Globus pallidus (tissue), 1 donor: Measurements from ENCODE around the gene COQ7.
A peak's percentile ranks its signal among the peaks of the same experiment; 100 is the strongest.

Experiments used
- DNase-seq: peaks from one replicate; pipeline ENCODE4 v3.0.0-alpha.2; 2015; ENCODE audit warnings: low spot score

The COQ7 gene

DNA sequence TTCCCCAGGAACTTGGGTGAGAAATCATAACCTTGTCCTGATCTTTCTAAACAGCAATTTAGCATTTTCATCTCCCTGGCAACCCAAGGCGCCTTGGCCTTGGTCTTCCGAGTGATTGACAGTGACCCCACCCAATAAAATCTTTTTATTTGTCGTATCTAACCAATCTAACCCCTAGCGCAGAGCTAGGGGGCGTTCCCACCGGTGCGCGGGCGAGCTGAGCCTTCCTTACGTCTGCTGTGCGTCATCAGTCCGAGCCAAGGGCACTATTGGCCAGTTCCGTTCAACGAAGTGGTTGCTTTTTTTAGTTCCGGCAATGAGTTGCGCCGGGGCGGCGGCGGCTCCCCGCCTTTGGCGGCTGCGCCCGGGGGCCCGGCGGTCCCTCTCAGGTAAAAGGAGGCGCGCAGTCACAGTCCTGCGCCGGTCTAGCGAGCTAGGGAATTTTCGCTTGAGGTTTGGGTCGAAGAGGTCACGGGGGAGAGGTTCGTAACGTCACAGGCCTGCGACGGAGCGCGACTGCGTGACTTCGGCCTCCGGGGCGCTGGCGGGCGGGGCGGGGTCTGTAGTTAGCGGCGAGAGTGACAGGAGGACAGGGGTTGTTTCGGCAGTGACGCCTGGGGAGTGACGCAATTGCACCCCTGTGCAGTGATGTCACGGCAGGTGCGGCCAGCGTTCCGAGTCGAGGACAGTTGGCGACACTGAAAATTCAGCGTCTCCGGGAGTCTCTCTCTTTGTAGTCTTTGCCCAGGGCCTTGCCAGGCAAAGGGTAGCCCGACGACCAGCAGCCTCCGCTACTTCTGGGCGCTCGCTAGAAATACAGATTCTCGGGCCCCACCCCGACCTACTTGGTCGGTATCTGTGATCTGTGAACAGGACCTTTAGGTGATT lies at the start of gene COQ7:
Gene COQ7, plus strand, starts transcription at position 266 of the 888 bp plus-strand sequence. Its CDS starts 51 bp downstream, at position 317.
- peak; percentile 99 for DNase-seq

DNA sequence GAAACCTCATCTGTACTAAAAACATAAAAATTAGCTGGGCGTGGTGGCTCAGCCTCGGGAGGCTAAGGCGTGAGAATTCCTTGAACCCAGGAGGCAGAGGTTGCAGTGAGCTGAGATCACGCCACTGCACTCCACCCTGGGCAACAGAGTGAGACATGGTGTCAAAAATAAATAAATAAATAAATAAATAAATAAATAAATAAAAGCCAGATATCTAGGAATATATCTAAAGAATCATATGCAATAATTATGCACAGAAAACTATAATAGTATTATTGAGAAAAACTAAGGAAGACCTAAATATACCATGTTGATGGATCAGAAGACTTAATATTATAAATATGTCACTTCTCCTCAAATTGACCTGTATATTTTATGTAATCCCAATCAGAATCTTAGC lies 46.7 kb upstream of the COQ7 start:
- no peak for DNase-seq

DNA sequence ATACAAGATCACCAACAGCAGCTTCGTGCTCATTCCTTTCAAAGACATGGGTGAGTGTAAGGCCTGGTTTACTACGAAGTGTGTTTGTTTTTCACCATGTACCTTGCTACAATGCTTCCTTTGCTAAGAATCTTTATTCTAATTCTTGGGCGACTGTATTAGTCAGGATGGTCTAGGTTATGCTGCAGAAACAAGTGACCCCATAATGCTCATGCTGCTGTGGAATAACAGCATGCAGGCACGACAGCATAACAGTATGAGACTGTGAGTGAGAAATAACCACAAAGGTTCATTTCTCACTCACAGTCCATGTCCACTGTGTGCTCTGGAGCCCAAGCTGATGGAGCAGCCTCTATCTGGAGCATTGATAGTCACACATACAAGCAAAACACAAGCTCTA lies 45.7 kb upstream of the COQ7 start:
- DNase-seq = no peak

DNA sequence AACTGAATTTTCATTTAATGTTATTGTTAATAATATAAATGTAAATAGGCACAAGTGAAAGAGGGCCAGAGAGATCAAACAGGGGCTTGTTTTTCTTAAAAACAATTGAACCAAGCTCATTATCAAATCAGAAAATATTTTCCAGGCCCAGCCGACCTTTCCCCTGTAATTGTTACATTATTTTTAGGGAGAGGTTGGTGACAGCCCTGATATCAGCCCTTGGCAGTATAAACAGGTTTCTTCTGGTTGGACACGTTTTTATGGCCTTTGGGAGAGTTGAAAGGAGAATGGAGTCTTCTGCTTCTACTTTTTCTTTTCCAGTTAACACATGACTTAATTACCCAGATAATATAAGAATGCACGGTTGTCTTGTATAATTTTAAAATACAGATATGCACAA lies 40.0 kb upstream of the COQ7 start:
- DNase-seq = no peak

DNA sequence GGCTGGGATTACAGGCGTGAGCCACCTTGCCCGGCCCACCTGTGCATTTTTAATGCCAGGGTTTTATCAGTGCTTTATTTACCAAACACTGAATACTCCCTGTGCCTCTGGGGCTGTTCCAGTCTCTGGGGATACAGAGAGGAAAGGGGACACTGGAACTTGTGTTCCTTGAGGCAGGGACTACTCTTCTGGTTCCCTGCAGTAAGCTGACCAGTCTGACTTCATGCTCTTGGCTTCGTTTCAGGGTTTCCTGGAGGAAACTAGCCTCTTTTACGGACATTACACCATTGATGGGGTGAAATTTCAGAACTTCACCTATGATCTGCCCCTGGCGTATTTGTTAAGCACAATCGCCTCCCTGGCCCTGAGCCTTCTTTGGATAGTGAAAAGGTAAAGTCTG lies 37.4 kb upstream of the COQ7 start:
- no peak for DNase-seq

DNA sequence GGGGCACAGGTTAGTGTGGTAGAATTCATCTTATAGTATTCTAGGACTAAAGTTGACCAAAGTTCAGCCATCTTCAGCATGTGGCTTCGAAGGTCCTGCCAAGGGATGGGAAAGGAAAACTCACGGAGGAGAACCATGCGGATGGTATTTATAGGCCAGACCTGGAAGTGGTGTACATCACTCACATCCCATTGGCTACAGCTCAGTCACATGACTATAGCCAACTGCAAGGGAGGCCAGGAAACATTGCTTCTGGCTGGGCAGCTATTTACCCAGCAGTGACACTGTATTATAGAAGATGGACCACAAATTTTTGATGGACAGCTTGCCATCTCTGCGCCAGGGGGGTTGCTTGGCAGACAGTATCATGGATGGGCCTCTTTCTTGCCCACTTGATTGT lies 35.7 kb upstream of the COQ7 start:
- DNase-seq = no peak

DNA sequence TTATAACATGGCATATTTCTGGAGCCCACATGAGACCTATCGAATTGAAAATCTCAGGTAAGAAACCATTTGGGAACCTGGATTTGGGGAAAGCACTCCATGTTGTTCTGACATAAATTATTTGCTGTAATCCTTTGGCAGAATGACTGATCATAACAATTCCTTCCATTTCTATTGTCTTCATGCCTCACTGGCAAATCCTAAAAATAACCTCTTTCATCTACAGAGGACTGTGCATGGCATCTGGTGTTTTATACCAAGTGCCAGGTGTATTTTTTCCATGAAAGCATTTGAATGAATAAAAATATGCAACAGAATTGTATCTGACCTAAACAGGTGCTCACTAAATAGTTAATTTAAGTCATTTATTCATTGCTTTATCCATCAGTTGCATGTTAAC lies 33.7 kb upstream of the COQ7 start:
- DNase-seq = no peak

DNA sequence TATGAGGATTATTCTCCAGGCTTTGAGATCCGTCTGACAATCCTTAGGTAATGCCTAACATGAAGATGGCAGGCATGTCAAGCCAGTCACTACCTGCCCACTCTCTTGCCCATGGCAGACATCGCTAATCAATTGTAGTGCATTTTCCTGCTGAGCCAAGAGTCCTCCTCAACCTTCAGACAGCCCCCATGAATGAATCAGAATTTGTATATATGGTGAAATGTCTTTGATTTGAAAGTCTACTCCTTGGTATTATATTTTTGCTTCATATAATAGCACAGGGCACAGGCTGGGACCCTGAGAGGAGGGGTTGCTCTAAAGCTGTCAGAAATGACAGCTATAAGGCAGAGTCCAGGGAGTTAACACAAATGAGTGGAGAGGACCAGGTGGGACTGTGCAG lies 27.0 kb upstream of the COQ7 start:
- no peak for DNase-seq

DNA sequence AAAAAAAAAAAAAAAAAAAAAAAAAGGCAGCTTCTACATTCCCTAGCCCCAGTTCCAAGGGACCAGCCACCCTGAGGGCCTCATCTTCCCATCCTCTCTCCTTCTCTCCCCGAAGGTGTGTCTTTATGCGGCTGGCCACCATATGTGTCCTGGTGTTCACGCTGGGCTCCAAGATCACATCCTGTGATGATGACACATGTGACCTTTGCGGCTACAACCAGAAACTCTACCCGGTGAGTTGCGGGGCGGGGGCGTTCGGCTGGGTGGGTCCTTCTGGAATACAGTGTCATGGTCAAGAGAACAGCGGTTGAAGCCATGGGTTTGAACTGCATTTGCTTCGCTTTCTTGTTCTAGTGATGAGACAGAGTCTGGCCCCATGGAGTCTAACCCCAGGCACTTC lies 22.6 kb upstream of the COQ7 start:
- no peak for DNase-seq

DNA sequence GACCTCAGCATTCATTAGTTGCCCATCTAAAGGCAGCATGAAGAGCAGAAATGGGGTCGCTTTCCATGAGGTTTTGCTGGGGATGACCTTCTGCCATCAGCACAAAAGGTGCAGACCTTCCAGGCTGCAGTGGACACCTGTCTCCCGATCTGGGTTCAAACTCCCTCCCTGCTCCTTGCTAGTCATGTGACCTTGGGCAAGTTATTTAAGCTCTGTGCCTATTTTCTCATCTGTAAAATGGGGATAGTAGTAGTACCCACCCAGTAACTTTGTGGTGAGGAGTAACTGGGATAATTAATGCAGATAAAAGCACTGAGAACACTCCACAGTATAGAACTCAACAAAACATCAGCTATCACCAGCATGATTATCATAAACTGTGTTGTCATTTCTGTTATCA lies 21.4 kb upstream of the COQ7 start:
- DNase-seq = no peak

DNA sequence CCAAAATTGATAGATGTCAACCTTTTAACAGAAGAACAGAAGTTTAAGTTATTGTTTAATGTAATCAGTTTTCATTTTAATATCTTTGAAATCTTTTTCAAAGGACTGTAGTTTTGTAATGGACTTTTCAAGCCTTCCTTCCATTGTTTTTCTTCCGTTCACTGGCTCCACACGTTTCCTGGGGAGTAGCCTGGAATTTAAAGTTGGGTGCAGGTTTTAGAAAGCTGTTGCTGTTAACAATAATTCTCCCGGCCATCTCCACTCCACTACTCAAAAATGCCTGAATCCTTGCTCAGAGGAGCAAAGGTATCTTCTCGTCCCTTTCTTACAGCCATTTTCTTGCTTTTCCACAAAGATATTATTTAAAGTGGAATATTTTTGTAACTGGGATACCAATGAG lies 4.7 kb upstream of the COQ7 start:
- no peak for DNase-seq

DNA sequence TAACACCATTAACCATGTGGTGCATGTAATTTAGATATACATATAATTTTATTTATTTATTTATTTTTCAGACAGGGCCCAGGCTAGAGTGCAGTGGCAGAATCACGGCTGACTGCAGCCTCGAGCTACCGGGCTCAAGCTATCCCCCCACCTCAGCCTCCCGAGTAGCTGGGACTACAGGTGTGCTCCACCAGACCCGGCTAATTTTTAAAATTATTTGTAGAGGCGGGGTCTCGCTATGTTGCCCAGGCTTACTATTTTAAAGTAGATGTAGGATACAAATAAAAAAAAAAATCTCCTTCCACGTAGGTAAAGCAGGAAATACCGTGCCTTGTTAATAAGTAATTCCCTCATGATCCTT lies 446 bp upstream of the COQ7 start:
- DNase-seq = no peak

DNA sequence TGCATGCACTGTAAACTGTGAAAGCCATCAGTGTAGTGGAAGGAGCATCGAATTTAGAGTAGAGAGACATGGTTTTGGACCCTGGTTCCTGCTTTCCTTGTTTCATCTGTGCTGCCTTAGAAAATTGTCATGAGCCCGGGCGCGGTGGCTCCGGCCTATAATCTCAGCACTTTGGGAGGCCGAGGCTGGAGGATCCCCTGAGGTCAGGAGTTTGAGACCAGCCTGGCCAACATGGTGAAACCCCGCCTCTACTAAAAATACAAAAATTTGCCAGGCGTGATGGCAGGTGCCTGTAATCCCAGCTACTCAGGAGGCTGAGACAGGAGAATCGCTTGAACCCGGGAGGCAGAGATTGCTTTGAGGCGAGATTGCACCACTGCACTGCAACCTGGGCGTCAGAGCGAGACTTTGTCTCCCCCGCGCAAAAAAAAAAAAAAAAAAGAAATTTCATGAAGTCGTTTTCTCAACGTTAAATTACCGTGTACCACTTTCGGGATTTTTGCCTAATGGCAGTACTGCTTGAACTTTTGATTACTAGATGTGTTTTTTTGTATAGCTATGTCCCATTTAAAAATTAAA lies 912 bp downstream of the COQ7 start:
- DNase-seq = no peak

DNA sequence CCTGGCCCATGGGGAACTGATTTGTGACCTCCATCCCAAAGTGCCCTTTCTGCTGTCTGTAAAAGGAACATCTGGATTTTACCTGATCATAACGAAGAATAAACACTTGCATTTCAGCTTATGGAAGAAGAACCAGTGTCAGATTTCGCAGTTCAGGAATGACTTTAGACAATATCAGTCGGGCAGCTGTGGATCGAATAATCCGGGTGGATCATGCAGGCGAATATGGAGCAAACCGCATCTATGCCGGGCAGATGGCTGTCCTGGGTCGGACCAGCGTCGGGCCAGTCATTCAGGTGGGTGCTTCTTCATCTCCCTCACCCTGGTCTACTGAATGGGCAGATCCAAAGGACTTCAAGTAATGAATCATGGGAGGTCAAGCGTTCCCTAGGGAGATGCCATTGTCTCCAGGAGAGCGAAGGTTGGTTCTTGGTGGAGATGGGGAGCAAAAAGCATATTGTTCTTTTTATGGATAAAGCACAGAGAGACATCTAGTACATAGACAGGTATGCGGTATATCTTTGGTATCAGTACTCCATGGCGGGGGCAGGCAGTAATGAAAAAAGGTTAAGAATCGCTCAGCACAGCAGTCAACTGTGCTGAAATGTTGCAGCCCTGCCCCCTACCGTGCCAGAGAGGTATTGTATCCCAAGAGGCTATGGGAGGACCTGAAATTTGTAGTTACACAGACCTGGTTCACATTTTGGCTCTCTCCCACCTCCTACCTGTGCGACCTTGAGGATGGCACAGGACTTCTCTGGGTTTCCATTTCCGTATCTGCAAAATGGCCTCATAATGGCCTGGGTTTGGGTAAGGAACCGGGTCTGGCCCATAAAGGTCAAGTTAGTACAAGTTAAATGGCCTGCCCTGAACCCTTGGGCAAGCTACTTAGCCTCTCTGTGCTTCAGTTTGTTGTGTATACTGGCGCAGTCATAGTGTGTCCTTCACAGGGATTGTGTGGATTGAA lies 4.7 kb downstream of the COQ7 start:
- peak; percentile 54 for DNase-seq

DNA sequence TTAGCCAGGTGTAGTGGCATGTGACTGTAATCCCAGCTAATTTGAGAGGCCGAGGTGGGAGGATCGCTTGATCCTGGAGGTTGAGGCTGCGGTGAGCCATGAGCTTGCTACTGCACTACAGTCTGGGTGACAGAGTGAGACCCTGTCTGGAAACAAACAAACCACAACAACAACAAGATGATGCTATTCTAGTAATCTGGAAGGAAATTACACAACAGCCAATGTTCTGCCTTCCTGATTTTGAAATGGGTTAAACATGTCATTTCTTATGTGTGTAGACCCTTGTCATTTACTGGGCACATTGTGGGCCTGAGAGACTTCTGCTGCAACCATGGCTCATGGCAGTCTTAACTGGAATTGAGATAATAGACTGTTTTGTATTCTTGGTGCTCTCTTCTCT lies 5.9 kb downstream of the COQ7 start:
- no peak for DNase-seq

DNA sequence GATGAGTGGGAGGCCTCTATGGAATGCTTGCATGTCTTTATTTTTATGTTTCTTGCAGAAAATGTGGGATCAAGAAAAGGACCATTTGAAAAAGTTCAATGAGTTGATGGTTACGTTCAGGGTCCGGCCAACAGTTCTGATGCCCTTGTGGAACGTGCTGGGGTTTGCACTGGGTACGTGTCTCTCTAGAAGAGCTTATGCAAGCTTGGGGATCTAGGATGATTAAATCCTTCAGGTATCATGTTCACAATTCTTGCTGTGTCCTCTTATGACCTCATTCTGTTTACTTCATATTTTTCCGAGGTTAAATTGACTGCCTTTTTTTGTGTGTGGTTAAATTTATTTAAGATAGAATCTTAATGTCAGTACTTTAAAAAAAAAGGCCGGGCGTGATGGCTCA lies 6.4 kb downstream of the COQ7 start:
- no peak for DNase-seq

DNA sequence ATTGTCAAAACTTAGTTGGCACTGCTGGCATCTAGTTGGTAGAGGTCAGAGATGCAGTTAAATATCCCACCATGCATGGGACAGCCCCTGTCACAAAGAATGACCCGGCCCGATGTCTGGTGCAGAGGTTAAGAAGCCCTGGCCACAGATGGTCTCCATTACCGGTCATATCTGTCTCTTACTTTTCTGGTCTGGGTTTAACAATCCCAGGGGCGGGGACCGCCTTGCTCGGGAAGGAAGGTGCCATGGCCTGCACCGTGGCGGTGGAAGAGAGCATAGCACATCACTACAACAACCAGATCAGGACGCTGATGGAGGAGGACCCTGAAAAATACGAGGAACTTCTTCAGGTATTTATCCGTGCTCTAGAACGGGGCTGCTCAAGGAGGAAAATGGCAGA lies 8.1 kb downstream of the COQ7 start:
- DNase-seq = no peak

DNA sequence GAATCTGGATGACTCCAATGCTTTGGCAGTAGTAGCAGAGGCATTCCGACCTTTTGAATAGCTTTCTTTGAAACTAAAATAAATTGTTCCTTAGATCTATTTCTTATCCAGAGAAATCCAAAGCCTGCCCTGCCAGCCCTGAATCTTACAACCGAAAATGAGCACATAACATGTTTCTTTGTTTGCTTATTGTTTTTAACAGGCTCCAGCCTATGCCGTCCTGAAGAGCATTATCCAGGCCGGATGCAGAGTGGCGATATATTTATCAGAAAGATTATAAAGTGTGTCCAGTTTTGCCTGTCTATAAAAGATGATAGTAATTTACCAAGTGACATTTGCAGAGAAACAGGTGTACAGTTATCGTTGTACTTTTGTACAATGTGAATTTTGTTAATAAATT lies 10.5 kb downstream of the COQ7 start:
- DNase-seq = no peak

DNA sequence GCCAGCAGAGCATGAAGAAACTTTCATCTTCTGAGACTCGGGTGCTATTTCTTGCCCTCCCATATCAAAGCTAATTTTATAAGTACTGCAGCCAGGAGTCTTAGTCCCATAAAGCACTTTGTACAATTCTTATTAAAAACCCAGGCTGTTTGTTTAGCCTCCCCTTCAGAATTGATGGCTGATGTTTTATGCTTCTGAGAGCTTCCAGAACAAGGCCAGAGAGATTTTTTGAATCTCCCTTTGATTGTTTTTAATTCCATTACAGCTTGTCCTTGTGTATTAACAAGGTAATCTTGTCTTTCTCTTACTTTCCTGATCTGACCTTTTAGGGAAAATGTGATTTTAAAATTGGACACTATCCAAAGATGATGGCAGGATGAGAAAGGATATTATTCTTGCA lies 16.3 kb downstream of the COQ7 start:
- DNase-seq = no peak

DNA sequence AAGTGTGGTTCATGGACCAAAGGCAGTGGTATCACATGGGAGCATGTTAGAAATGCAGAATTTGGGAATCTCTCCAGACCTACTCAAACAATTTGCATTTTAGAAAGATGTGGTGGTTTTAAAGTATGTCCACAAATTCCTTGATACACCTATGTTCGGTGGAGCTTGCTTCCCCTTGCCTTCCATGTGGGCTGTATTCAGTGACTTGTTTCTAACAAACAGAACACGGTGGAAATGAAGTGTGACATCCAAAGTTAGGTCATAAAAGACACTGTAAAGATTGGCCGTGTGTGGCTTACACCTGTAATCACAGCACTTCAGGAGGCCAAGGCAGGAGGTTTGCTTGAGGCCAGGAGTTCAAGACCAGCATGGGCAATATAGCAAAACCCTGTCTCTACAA lies 16.7 kb downstream of the COQ7 start:
- no peak for DNase-seq

DNA sequence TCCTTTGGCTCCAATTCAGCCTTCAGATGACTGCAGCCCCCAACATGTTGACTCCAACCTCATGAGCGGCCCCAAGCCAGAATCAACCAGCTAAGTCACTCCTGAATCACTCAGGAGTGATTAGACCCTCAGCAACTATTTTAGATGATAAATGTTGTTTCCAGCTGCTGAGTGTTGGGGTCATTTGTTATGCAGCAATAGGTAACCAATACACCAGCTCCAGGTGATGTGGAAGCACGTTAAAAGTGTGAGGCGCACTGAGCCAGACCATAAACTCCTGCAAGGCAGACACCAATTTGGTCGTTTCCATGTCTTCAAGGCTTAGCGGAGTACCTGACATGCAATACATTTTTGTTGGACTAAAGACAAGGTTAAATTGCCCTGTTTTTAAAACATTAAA lies 17.5 kb downstream of the COQ7 start:
- DNase-seq = no peak

DNA sequence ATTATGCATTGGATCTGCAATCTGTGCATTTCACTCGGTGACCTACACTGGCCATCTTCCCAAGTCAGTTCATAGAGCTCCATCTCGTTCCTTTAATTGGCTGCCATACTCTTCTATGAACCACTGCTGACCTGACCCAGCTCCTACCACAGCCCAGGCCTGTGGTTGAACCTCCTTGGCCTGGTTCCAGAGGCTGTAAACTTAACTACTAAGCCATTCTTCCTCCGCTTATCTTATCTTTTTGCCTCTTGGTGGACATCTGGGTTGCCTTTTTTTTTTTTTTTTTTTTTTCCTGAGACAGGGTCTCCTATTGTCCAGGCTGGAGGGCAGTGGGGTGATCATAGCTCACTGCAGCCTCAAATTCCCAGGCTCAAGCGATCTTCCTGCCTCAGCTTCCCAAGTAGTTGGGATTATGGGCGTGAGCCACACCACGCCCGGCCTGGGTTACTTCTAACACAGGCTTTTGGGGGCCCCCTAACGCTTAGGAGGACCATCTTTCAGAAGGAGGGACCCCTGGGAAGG lies 18.3 kb downstream of the COQ7 start:
- no peak for DNase-seq
